Keratinocyte (primary cell): ENCODE results near the gene ACOT7. TPM values are rescaled to one million over a fixed set of nuclear protein-coding genes. Genes with fewer than 3 reads are reported as not detected.

ENCODE experiments used
- DNase-seq: peaks from one replicate; pipeline ENCODE4 v3.0.0-alpha.2; 2011; ENCODE audit warnings: low read depth, missing footprints, low spot score
- FAIRE-seq: peaks from 2 replicates; lab custom pipeline; 2011; peaks lifted over from hg19 to GRCh38; lab: Jason Lieb, UNC
- H2AFZ ChIP-seq: 2 replicates; pipeline ENCODE4 v1.6.0; 2012; ENCODE audit warnings: low read length, control low read depth, inconsistent platforms; ENCODE audit not compliant: control insufficient read depth
- H3K27ac ChIP-seq: 2 replicates; pipeline ENCODE4 v1.5.1; 2011; ENCODE audit warnings: low read length; ENCODE audit not compliant: control insufficient read depth, insufficient read depth
- H3K27me3 ChIP-seq: 3 replicates; pipeline ENCODE4 v1.6.0; 2011; ENCODE audit warnings: low read length; ENCODE audit not compliant: control insufficient read depth, insufficient read depth; ENCODE audit errors: extremely low read depth
- H3K36me3 ChIP-seq, 2 experiments: 2 replicates in 1 of 2; 3 replicates in 1 of 2; pipeline ENCODE4 v1.5.1; 2011; ENCODE audit warnings: low read length in 2 of 2, mild to moderate bottlenecking in 1 of 2; ENCODE audit not compliant: control insufficient read depth in 2 of 2, insufficient read depth in 2 of 2; ENCODE audit errors: extremely low read depth in 1 of 2
- H3K4me1 ChIP-seq: 3 replicates; pipeline ENCODE4 v1.5.1; 2011; ENCODE audit warnings: low read length; ENCODE audit not compliant: control insufficient read depth, insufficient read depth; ENCODE audit errors: extremely low read depth
- H3K4me2 ChIP-seq: 3 replicates; pipeline ENCODE4 v1.6.0; 2011; ENCODE audit warnings: low read depth, low read length; ENCODE audit not compliant: control insufficient read depth, insufficient read depth; ENCODE audit errors: extremely low read depth
- H3K4me3 ChIP-seq, 3 experiments: fragments of 200-600 bp in 1 of 3; sonication (generic) in 1 of 3; 2 replicates in 2 of 3; 3 replicates in 1 of 3; pipeline ENCODE4 v1.5.1; 2011 to 2016; ENCODE audit warnings: low read length in 3 of 3, mild to moderate bottlenecking in 3 of 3, control low read depth in 2 of 3, inconsistent platforms in 1 of 3, low read depth in 1 of 3, mixed read lengths in 1 of 3, mixed run types in 1 of 3, moderate library complexity in 1 of 3; ENCODE audit not compliant: control insufficient read depth in 2 of 3, insufficient read depth in 2 of 3; ENCODE audit errors: extremely low read depth in 1 of 3
- H3K79me2 ChIP-seq: 2 replicates; pipeline ENCODE4 v1.6.0; 2012; ENCODE audit warnings: low read length; ENCODE audit not compliant: control insufficient read depth, insufficient read depth
- H3K9ac ChIP-seq: 3 replicates; pipeline ENCODE4 v1.6.0; 2011; ENCODE audit warnings: low read length; ENCODE audit not compliant: control insufficient read depth, insufficient read depth; ENCODE audit errors: extremely low read depth
- H3K9me1 ChIP-seq: 3 replicates; pipeline ENCODE4 v1.6.0; 2011; ENCODE audit warnings: low read length; ENCODE audit not compliant: control insufficient read depth, insufficient read depth; ENCODE audit errors: extremely low read depth
- H3K9me3 ChIP-seq: 2 replicates; pipeline ENCODE4 v1.5.1; 2012; ENCODE audit warnings: low read depth, low read length; ENCODE audit not compliant: control insufficient read depth
- H4K20me1 ChIP-seq: 3 replicates; pipeline ENCODE4 v1.6.0; 2011; ENCODE audit warnings: low read length; ENCODE audit not compliant: control insufficient read depth, insufficient read depth; ENCODE audit errors: extremely low read depth
- CTCF ChIP-seq, 3 experiments: IDR thresholded peaks in 1 of 3; conservative IDR thresholded peaks in 1 of 3; optimal IDR thresholded peaks in 1 of 3; 2 replicates in 2 of 3; 3 replicates in 1 of 3; pipeline versions ENCODE3 to v1.5.1; 2011; ENCODE audit warnings: low read length in 3 of 3, mild to moderate bottlenecking in 3 of 3, moderate library complexity in 2 of 3, control low read depth in 1 of 3, inconsistent platforms in 1 of 3; ENCODE audit not compliant: insufficient read depth in 2 of 3; ENCODE audit errors: extremely low read depth in 1 of 3
- EZH2 ChIP-seq: IDR thresholded peaks from one replicate; pipeline ENCODE4 v1.6.1; 2012; ENCODE audit warnings: inconsistent platforms, mild to moderate bottlenecking, low read length, moderate library complexity
- dilution Hi-C: fragments of 300-500 bp; cut with MboI; formaldehyde crosslinking; loops from one replicate; pipeline ENCODE4 v1.7.0; 2020; ENCODE audit warnings: low sequenced_read_pairs; ENCODE audit not compliant: extremely low pct_ligation_motif_present
- polyA plus RNA-seq, 5 experiments: library from polyadenylated mRNA; depleted of rRNA in 3 of 5; stranded (reverse) in 3 of 5; stranded (forward) in 1 of 5; unstranded in 1 of 5; fragments of >200 nt; gene quantifications; 1 replicate in 1 of 5; 2 replicates in 3 of 5; 3 replicates in 1 of 5; pipeline versions ENCODE4 v1.2.1 to v1.2.3, GENCODE V29; 2011 to 2012; ENCODE audit warnings: missing spikeins in 2 of 5, low read depth in 1 of 5, low replicate concordance in 1 of 5

The ACOT7 gene
- polyA plus RNA-seq, 1 donor (not counting 4 experiments of a cell fraction or from before 2014, with no cell fraction given), result 226 TPM

GRCh38 chr1:6416906-6417305, 23.3 kb upstream of the ACOT7 start:
- peak overlapping the region; percentile 8 for H3K27ac ChIP-seq
- H2AFZ ChIP-seq, result no peak overlapping the region
- H3K27me3 ChIP-seq, result no peaks in the 10 kb centered on the region
- H3K4me3 ChIP-seq, result no peak overlapping the region
- no peaks in the 10 kb centered on the region for H3K9me3 ChIP-seq
- peak overlapping the region; percentile 15 for H3K9ac ChIP-seq
- TF ChIP-seq EZH2, result no peak
- no peak for TF ChIP-seq CTCF (optimal IDR thresholded peaks at IDR 0.05 in 1 of 3, IDR thresholded peaks at IDR 0.05 in 1 of 3, conservative IDR thresholded peaks at IDR 0.05 in 1 of 3; ENCODE audit: extremely low read depth in 1 of 3, insufficient read depth in 2 of 3, low read length in 3 of 3)
- no peak overlapping the region for H3K4me2 ChIP-seq
- H3K36me3 ChIP-seq, result no peaks in the 10 kb centered on the region
- dilution Hi-C loops, result no loop called here
- no peak for FAIRE-seq
- H3K79me2 ChIP-seq, result peaks cover 16% of the 10 kb centered on the region
- H4K20me1 ChIP-seq, result no peaks in the 10 kb centered on the region
- H3K4me1 ChIP-seq, result peaks cover 65% of the 10 kb centered on the region
- H3K9me1 ChIP-seq, result no peaks in the 10 kb centered on the region
- no peak for DNase-seq

- H3K9me3 ChIP-seq, result no peaks in the 10 kb centered on the region
- H3K9me1 ChIP-seq, result no peaks in the 10 kb centered on the region
- peak overlapping the region; percentile 96 for H3K27ac ChIP-seq
- TF ChIP-seq CTCF (optimal IDR thresholded peaks at IDR 0.05 in 1 of 3, IDR thresholded peaks at IDR 0.05 in 1 of 3, conservative IDR thresholded peaks at IDR 0.05 in 1 of 3; ENCODE audit: extremely low read depth in 1 of 3, insufficient read depth in 2 of 3, low read length in 3 of 3) (no peak), EZH2 (no peak)
- DNase-seq (no peak), FAIRE-seq (no peak)
- dilution Hi-C loops, result no loop called here
- peak overlapping the region; percentile 80 for H3K9ac ChIP-seq
- H4K20me1 ChIP-seq, result no peaks in the 10 kb centered on the region
- H3K4me2 ChIP-seq, result no peak overlapping the region
- no peaks in the 10 kb centered on the region for H3K27me3 ChIP-seq
- H3K4me3 ChIP-seq, result no peak overlapping the region
- H2AFZ ChIP-seq, result no peak overlapping the region
- H3K79me2 ChIP-seq, result peaks cover 16% of the 10 kb centered on the region
- H3K4me1 ChIP-seq, result peaks cover 59% of the 10 kb centered on the region
- H3K36me3 ChIP-seq, result no peaks in the 10 kb centered on the region
These were observed 22.7 kb upstream of the ACOT7 start for GRCh38 chr1:6416295-6416656.
